Lower leg skin (tissue), 4 donors: ENCODE results near the gene GREB1L. TPM values are rescaled to one million over a fixed set of nuclear protein-coding genes. Genes with fewer than 3 reads are reported as not detected.
"Not testable (repeated sequence)": the region's sequence is repeated elsewhere in the genome, so short reads cannot be mapped to it uniquely, and the experiment has no call there.

ENCODE experiments used
- DNase-seq, 2 donors: peaks; one replicate each; pipeline ENCODE4 v3.0.0-alpha.2; 2019; ENCODE audit warnings: low spot score in 2 of 2
- H3K4me3 ChIP-seq: fragments of 200-600 bp; sonication (generic); 2 replicates; pipeline ENCODE4 v1.5.1; 2017; ENCODE audit warnings: mild to moderate bottlenecking, low read depth; ENCODE audit not compliant: poor library complexity, severe bottlenecking
- CTCF ChIP-seq, 3 donors: fragments of 450-650 bp; IDR thresholded peaks; one replicate each; pipeline ENCODE4 v1.5.1; 2016; ENCODE audit warnings: antibody characterized with exemption in 3 of 3, mild to moderate bottlenecking in 3 of 3, moderate library complexity in 2 of 3
- POLR2A ChIP-seq, 2 donors: fragments of 450-650 bp; IDR thresholded peaks; one replicate each; pipeline ENCODE4 v1.6.1; 2016 to 2017; ENCODE audit warnings: antibody characterized with exemption in 2 of 2, mild to moderate bottlenecking in 1 of 2, moderate library complexity in 1 of 2
- WGBS, 2 donors: methylation state at CpG; one replicate each; pipeline ENCODE4 v1.1.5; 2018; 5-methylcytosine and 5-hydroxymethylcytosine counted together
- intact Hi-C: fragments of 100-400 bp; cut with DNase I; formaldehyde crosslinking; loops from one replicate; pipeline ENCODE4 v1.15.0; 2023; ENCODE audit warnings: low total_unique reads
- total RNA-seq, 4 donors: library from RNA; depleted of rRNA; stranded (reverse); fragments of >200 nt; gene quantifications; one replicate each; pipeline ENCODE4 v1.1.0, GENCODE V29; 2016

Gene GREB1L
- total RNA-seq, 4 donors from 2014 or later, result 1.1 to 6.5 (median 4.0) TPM

DNA sequence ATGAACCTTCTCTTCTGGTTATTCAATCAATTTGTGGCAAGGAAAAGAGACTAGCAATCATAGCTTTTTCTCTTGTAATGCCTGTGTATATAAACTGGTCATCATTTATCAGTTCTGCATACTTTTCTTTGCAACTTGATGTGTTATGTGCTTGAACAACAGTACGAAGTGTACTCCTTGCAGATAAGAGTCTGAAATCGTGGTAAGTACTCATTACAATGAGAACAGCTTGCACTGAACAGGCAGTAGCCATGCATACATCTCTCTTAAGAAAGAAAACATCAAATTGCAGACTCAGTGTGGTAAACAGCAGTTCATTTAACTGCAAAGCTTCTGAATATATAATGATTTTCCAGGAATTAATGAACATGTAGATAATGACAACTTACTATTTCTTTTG lies 64.3 kb downstream of the GREB1L start:
- DNase-seq, result no peak
- WGBS, 2 donors, result 56 to 61% methylated on average over 2 of the region's 2 CpGs
- no peak overlapping the region for H3K4me3 ChIP-seq
- intact Hi-C loops, result no loop called here
- TF ChIP-seq CTCF (IDR thresholded peaks at IDR 0.05) (no peak), POLR2A (IDR thresholded peaks at IDR 0.05) (no peak)

GRCh38 chr18:21307578-21307977 lies 65.5 kb downstream of the GREB1L start:
- 63 to 73% methylated on average over 7 of the region's 7 CpGs for WGBS, 2 donors
- intact Hi-C loops, result no loop called here
- no peak for DNase-seq
- H3K4me3 ChIP-seq, result no peak overlapping the region
- TF ChIP-seq CTCF (IDR thresholded peaks at IDR 0.05) (no peak), POLR2A (IDR thresholded peaks at IDR 0.05) (no peak)

GRCh38 chr18:21309248-21309647 lies 67.2 kb downstream of the GREB1L start:
- WGBS, 2 donors, result 65 to 75% methylated on average over 5 of the region's 5 CpGs

DNA sequence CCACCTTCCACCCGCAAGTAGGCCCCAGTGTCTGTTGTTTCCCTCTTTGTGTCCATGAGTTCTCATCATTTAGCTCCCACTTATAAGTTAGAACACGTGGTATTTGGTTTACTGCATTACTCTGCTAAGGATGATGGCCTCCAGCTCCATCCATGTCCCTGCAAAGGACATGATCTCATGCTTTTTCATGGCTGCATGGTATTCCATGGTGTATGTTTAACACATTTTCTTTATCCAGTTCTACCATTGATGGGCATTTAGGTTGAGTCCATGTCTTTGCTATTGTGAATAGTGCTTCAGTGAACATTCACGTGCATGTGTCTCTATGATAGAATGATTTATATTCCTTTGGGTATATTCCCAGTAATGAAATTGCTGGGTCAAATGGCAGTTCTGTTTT lies 69.9 kb downstream of the GREB1L start:
- H3K4me3 ChIP-seq, intact Hi-C loops, DNase-seq: not testable (repeated sequence)
- 78 to 81% methylated on average over 3 of the region's 3 CpGs for WGBS, 2 donors

More at GRCh38 chr18:21309248-21309647, 67.2 kb downstream of the GREB1L start:
- TF ChIP-seq CTCF (IDR thresholded peaks at IDR 0.05), result no peak
- TF ChIP-seq POLR2A (IDR thresholded peaks at IDR 0.05), result no peak
- H3K4me3 ChIP-seq, result no peak overlapping the region
- no peak for DNase-seq
- intact Hi-C loops, result no loop called here

GRCh38 chr18:21313576-21313975 lies 71.5 kb downstream of the GREB1L start:
- intact Hi-C loops, result no loop called here
- no peak overlapping the region for H3K4me3 ChIP-seq
- TF ChIP-seq CTCF (IDR thresholded peaks at IDR 0.05) (no peak), POLR2A (IDR thresholded peaks at IDR 0.05) (no peak)
- no peak for DNase-seq
- WGBS, 2 donors, result 44 to 65% methylated on average over 1 of the region's 1 CpG

GRCh38 chr18:21314724-21315123 lies 72.7 kb downstream of the GREB1L start:
- DNase-seq, result no peak
- intact Hi-C loops, result no loop called here
- H3K4me3 ChIP-seq, result no peak overlapping the region
- TF ChIP-seq CTCF (IDR thresholded peaks at IDR 0.05) (no peak), POLR2A (IDR thresholded peaks at IDR 0.05) (no peak)

GRCh38 chr18:21315126-21315525 lies 73.1 kb downstream of the GREB1L start:
- DNase-seq, H3K4me3 ChIP-seq, intact Hi-C loops: not testable (repeated sequence)
- WGBS, 2 donors, result 92 to 93% methylated on average over 5 of the region's 5 CpGs
